ENCODE results near the gene CFAP65. TPM values are rescaled to one million over a fixed set of nuclear protein-coding genes. Genes with fewer than 3 reads are reported as not detected.

The CFAP65 gene
- total and polyA plus RNA-seq, 12 donors = not detected

DNA sequence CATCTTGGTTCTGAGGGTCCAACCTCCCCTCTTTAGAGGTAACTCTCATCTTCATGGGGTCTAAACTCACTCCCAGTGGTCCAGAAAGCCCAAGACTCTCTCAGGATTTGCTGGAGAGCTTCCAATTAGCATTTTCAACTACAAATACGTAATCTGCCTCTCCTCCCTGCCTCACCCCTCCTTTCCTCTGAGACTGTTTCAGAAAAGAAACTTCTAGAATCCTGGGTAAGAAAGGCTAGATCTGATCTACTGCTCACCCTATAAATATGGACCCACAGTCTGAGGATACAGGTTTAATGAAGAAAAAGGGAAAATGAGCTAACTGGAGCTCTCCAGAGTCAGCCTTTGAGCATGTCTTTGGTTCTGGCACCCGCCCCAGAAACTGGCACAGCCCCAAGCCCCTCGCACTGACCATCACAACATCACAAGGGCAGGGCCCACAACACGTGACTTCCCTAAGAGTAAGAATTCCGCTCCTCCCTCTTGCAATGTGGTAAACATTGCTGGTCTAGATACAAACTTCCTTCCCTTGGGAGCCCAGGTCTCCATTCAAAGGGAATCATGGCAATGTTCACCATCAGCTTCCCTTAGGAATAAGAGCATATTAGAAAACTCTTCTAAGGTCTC lies 41.1 kb upstream of the CFAP65 start:
- H3K27me3 ChIP-seq = no peaks in the 10 kb centered on the region
- peaks cover 0 to 8% (median 0%) of the 10 kb centered on the region in 9 donors for H3K36me3 ChIP-seq
- DNase-seq (peak; percentile 26 to 53), ATAC-seq (peak in 5 of 8 donors; percentile 11 to 53 (median 44))
- H3K27ac ChIP-seq = peak overlapping the region in 1 of 10 donors; percentile 0
- 49 to 54% methylated on average over 5 of the region's 5 CpGs for WGBS, 2 donors
- TF ChIP-seq, protein P1, sequence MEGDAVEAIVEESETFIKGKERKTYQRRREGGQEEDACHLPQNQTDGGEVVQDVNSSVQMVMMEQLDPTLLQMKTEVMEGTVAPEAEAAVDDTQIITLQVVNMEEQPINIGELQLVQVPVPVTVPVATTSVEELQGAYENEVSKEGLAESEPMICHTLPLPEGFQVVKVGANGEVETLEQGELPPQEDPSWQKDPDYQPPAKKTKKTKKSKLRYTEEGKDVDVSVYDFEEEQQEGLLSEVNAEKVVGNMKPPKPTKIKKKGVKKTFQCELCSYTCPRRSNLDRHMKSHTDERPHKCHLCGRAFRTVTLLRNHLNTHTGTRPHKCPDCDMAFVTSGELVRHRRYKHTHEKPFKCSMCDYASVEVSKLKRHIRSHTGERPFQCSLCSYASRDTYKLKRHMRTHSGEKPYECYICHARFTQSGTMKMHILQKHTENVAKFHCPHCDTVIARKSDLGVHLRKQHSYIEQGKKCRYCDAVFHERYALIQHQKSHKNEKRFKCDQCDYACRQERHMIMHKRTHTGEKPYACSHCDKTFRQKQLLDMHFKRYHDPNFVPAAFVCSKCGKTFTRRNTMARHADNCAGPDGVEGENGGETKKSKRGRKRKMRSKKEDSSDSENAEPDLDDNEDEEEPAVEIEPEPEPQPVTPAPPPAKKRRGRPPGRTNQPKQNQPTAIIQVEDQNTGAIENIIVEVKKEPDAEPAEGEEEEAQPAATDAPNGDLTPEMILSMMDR (IDR thresholded peaks at IDR 0.05) = no peak
- intact Hi-C loops (cut with DNase I) = no loop called here
- H3K9me3 ChIP-seq = no peaks in the 10 kb centered on the region
- H3K4me1 ChIP-seq = peaks cover 0 to 50% (median 13%) of the 10 kb centered on the region in 9 donors
- no peak overlapping the region for H3K4me3 ChIP-seq

DNA sequence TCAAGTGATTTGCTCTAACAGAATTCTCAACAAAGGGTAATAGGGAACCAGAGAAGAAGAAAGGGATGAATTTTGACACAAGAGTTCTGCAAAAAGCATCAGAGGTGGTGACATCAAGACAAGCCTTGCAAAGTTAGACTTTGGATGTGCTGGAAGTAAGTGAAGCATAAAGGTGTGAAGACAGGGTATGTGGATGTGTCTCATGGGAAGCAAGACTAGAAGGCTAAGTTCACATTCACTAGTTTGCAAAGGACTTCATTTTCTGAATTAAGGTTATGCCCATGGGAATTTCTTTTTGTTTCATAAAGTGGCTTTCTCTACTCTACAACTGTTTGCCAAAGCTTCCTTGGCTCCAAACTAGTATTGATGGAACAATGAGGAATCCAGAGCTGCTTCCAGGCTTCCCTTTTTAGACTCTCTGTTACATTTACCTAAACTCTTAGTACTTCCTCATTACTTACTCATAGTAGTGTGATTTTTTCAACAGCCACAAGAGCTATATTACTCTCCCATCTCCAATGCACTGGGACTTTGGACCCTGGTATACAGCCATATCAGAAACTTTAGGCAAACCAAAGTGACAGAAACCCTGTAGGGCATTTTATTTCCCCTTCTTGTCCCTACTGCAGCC lies 40.5 kb upstream of the CFAP65 start:
- Histone ChIP-seq H3K9me3 (no peaks in the 10 kb centered on the region), H3K36me3 (peaks cover 0 to 15% (median 0%) of the 10 kb centered on the region in 9 donors), H3K27ac (peak overlapping the region in 1 of 10 donors; percentile 0), H3K27me3 (no peaks in the 10 kb centered on the region), H3K4me1 (peaks cover 0 to 49% (median 13%) of the 10 kb centered on the region in 9 donors), H3K4me3 (no peak overlapping the region)
- intact Hi-C loops (cut with DNase I) = no loop called here
- TF ChIP-seq, protein P1 (IDR thresholded peaks at IDR 0.05) = no peak
- peak in 2 of 8 donors; percentile 29 to 45 for ATAC-seq
- no peak for DNase-seq

- peaks cover 0 to 21% (median 2%) of the 10 kb centered on the region in 9 donors for H3K36me3 ChIP-seq
- intact Hi-C loops (cut with DNase I) = no loop called here
- H3K9me3 ChIP-seq = no peaks in the 10 kb centered on the region
- DNase-seq = no peak
- peaks cover 0 to 49% (median 13%) of the 10 kb centered on the region in 9 donors for H3K4me1 ChIP-seq
- TF ChIP-seq, protein P1 (IDR thresholded peaks at IDR 0.05) = no peak
- 87 to 92% methylated on average over 7 of the region's 7 CpGs for WGBS, 2 donors
- H3K4me3 ChIP-seq = no peak overlapping the region
- no peak overlapping the region for H3K27ac ChIP-seq
- no peak for ATAC-seq
- H3K27me3 ChIP-seq = no peaks in the 10 kb centered on the region
Measured at GRCh38 chr2:219081096-219081495, 39.8 kb upstream of the CFAP65 start.

DNA sequence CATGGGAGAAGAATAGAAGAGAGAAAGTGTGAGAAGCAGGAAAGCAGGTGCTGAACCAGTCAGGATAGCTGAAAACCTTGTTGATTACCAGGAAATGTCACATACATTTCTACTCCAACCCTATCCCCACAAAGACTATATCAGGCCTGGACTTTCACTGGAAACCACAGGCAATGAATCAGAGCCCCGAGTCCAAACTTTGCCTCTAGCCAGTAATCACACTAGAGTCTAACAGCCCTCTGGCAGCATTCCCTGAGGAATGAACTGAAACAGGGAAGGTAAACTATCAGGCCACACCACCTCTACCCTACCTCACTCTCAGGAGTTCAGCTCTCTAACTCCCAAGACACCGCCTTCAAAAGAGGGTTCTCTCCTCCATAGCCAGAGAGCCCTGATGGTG lies 38.1 kb upstream of the CFAP65 start:
- Histone ChIP-seq H3K9me3 (no peaks in the 10 kb centered on the region), H3K4me1 (peaks cover 0 to 34% (median 13%) of the 10 kb centered on the region in 9 donors), H3K27me3 (no peaks in the 10 kb centered on the region), H3K4me3 (no peak overlapping the region), H3K27ac (no peak overlapping the region), H3K36me3 (peaks cover 0 to 37% (median 9%) of the 10 kb centered on the region in 9 donors)
- DNase-seq (no peak), ATAC-seq (no peak)
- TF ChIP-seq, protein P1 (IDR thresholded peaks at IDR 0.05) = no peak
- 93% methylated on average over 2 of the region's 2 CpGs for WGBS, 2 donors
- intact Hi-C loops (cut with DNase I) = loop anchor here in 2 of 10 donors (5.0 kb wide), 1 partner anchor 38 kb away; no protein-coding TSS in a partner anchor
